SKM-1 treated with dmso at 0.1 percent for 144 hours (cell line): Measurements from ENCODE around the gene ISX.
"Not testable (repeated sequence)": the region's sequence is repeated elsewhere in the genome, so short reads cannot be mapped to it uniquely, and the experiment has no call there.

Source experiments
- DNase-seq: peaks from one replicate; lab custom pipeline; 2025; ENCODE audit not compliant: unreplicated experiment; lab: John Stamatoyannopoulos, UW

ISX gene

GRCh38 chr22:35065796-35066218, at the start of gene ISX:
ISX (plus strand) TSS chr22:35066158; CDS start chr22:35067088, 930 bp downstream.
- no peak for DNase-seq

GRCh38 chr22:35016909-35017308, 49.0 kb upstream of the ISX start:
- no peak for DNase-seq

GRCh38 chr22:35018995-35019394, 47.0 kb upstream of the ISX start:
- no peak for DNase-seq

- DNase-seq, result no peak
Measured at GRCh38 chr22:35020517-35020916, 45.4 kb upstream of the ISX start.

- DNase-seq, result no peak
Measured at GRCh38 chr22:35021161-35021560, 44.8 kb upstream of the ISX start.

GRCh38 chr22:35022291-35022690, 43.7 kb upstream of the ISX start:
- no peak for DNase-seq

GRCh38 chr22:35023692-35024363, 42.1 kb upstream of the ISX start:
- DNase-seq, result no peak

- DNase-seq, result no peak
Measured at GRCh38 chr22:35024364-35024692, 41.6 kb upstream of the ISX start.

- DNase-seq, result not testable (repeated sequence)
Measured at GRCh38 chr22:35030112-35030511, 35.8 kb upstream of the ISX start.

- DNase-seq, result no peak
Measured at GRCh38 chr22:35032571-35032970, 33.4 kb upstream of the ISX start.

- DNase-seq, result no peak
Measured at GRCh38 chr22:35033635-35034296, 32.2 kb upstream of the ISX start.

GRCh38 chr22:35034963-35035362, 31.0 kb upstream of the ISX start:
- no peak for DNase-seq

- DNase-seq, result no peak
Measured at GRCh38 chr22:35037089-35037488, 28.9 kb upstream of the ISX start.

GRCh38 chr22:35039625-35040024, 26.3 kb upstream of the ISX start:
- DNase-seq, result no peak

- no peak for DNase-seq
Measured at GRCh38 chr22:35043252-35043933, 22.6 kb upstream of the ISX start.

GRCh38 chr22:35043934-35044319, 22.0 kb upstream of the ISX start:
- DNase-seq, result no peak

GRCh38 chr22:35044607-35045390, 21.2 kb upstream of the ISX start:
- no peak for DNase-seq

- no peak for DNase-seq
Measured at GRCh38 chr22:35045451-35045850, 20.5 kb upstream of the ISX start.

- DNase-seq, result no peak
Measured at GRCh38 chr22:35046744-35047462, 19.1 kb upstream of the ISX start.

- not testable (repeated sequence) for DNase-seq
Measured at GRCh38 chr22:35050038-35050437, 15.9 kb upstream of the ISX start.

- DNase-seq, result no peak
Measured at GRCh38 chr22:35051013-35051535, 14.9 kb upstream of the ISX start.
